DND-41 (cell line): ENCODE measurements around the gene MAMLD1.

Experiments used
- EZH2 ChIP-seq: IDR thresholded peaks from 3 replicates; pipeline ENCODE4 v1.6.1; 2012; ENCODE audit warnings: borderline replicate concordance, low read depth, mild to moderate bottlenecking, moderate library complexity, low read length, inconsistent platforms; ENCODE audit not compliant: severe bottlenecking
- TF ChIP-seq, protein P1 (sequence below): IDR thresholded peaks from 2 replicates; pipeline ENCODE4 v1.5.1; 2012; ENCODE audit warnings: borderline replicate concordance, low read length, moderate library complexity, mild to moderate bottlenecking; ENCODE audit not compliant: poor library complexity, severe bottlenecking; ENCODE audit errors: extremely low read depth

DNA sequence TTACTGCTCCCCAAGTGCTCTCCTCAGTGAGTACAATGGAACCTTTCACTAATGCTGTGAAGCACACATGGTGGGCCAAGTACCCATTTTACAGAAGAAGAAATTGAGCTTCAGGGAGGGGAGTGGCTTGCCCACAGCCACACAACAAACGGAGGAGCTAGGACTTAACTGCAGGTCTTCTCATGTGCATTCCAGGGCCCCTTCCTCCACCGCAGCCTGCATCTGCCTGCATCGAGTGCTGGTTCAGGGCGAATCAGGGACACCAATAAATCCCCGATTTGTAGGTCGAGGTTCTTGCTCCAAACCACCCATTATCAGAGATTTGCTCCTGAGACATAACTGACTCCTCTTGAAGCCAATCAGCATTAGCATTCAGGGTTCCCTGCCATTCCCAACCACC lies 100.9 kb downstream of the MAMLD1 start:
- TF ChIP-seq, protein P1, sequence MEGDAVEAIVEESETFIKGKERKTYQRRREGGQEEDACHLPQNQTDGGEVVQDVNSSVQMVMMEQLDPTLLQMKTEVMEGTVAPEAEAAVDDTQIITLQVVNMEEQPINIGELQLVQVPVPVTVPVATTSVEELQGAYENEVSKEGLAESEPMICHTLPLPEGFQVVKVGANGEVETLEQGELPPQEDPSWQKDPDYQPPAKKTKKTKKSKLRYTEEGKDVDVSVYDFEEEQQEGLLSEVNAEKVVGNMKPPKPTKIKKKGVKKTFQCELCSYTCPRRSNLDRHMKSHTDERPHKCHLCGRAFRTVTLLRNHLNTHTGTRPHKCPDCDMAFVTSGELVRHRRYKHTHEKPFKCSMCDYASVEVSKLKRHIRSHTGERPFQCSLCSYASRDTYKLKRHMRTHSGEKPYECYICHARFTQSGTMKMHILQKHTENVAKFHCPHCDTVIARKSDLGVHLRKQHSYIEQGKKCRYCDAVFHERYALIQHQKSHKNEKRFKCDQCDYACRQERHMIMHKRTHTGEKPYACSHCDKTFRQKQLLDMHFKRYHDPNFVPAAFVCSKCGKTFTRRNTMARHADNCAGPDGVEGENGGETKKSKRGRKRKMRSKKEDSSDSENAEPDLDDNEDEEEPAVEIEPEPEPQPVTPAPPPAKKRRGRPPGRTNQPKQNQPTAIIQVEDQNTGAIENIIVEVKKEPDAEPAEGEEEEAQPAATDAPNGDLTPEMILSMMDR = no peak
- TF ChIP-seq EZH2 = no peak
